ENCODE data around the gene LRRC75B. TPM values are rescaled to one million over a fixed set of nuclear protein-coding genes. Genes with fewer than 3 reads are reported as not detected.

LRRC75B gene
- total RNA-seq, 1 experiment from 2014 or later: 18.1 TPM

GRCh38 chr22:24584166-24584790 lies 8.6 kb downstream of the LRRC75B start:
- peak overlapping the region; percentile 18 to 80 (median 65); a peak in 4 of 7 replicates for H3K27ac Mint-ChIP-seq
- H3K9ac ChIP-seq (ENCODE audit: extremely low read depth, insufficient read length, low read length): no peak overlapping the region

More at GRCh38 chr22:24584166-24584790, 8.6 kb downstream of the LRRC75B start:
- H2BK120ac ChIP-seq (ENCODE audit: low read depth, low read length, poor library complexity, severe bottlenecking): no peak overlapping the region
- H3K4me2 ChIP-seq (ENCODE audit: insufficient read depth, insufficient read length, low read length): no peak overlapping the region
- H4K91ac ChIP-seq (ENCODE audit: insufficient read length, low read depth, low read length): no peak overlapping the region
- no peak overlapping the region for H3K18ac ChIP-seq (ENCODE audit: insufficient read length, low read depth, low read length)
- DNase-seq: no peak
- no peak overlapping the region for H4K8ac ChIP-seq (replicated peaks; ENCODE audit: insufficient read length, low read depth, low read length)
- no peak overlapping the region for H2AK5ac ChIP-seq (ENCODE audit: insufficient read length, low read length)
- TF ChIP-seq CTCF (conservative IDR thresholded peaks at IDR 0.05): no peak
- H3K4ac ChIP-seq (ENCODE audit: low read depth, low read length): no peak overlapping the region
- H2BK20ac ChIP-seq (ENCODE audit: low read depth, low read length, poor library complexity, severe bottlenecking): no peak overlapping the region
- H2BK15ac ChIP-seq (ENCODE audit: low read depth, low read length): no peak overlapping the region
- no peaks in the 10 kb centered on the region for H3K79me2 ChIP-seq (ENCODE audit: insufficient read depth, low read length)
- no peak overlapping the region for H4K5ac ChIP-seq (ENCODE audit: insufficient read length, low read depth, low read length)
- H3K23ac ChIP-seq (ENCODE audit: insufficient read length, low read depth, low read length): no peak overlapping the region
- Mint-ChIP-seq H3K4me1 (peaks cover 0 to 2% of the 10 kb centered on the region in 2 experiments; a peak in 1 of 4 replicates), H3K9me3 (no peaks in the 10 kb centered on the region), H3K27me3 (ENCODE audit: low read depth) (no peaks in the 10 kb centered on the region; the same call in 1 of the 2 replicates), H3K4me3 (no peak overlapping the region; a peak in 1 of 5 replicates), H3K36me3 (ENCODE audit: insufficient read depth in 1 of 3, low read depth in 3 of 3) (peaks cover 0 to 8% (median 7%) of the 10 kb centered on the region in 3 experiments; a peak in 3 of 7 replicates)
- H3K79me1 ChIP-seq (ENCODE audit: insufficient read depth, low read depth, low read length, poor library complexity, severe bottlenecking): no peaks in the 10 kb centered on the region
- H2AFZ ChIP-seq (ENCODE audit: low read length): no peak overlapping the region
- no peak overlapping the region for H3K56ac ChIP-seq (ENCODE audit: insufficient read length, low read depth, low read length)
- no peak overlapping the region for H2BK5ac ChIP-seq (ENCODE audit: insufficient read length, low read length)
- no peaks in the 10 kb centered on the region for H3K27me3 ChIP-seq (ENCODE audit: insufficient read depth, low read length)
- H2BK12ac ChIP-seq (ENCODE audit: insufficient read length, low read depth, low read length): no peak overlapping the region
- no peak overlapping the region for H3K27ac ChIP-seq (ENCODE audit: insufficient read length, low read depth, low read length)
- H3K4me1 ChIP-seq (ENCODE audit: insufficient read depth, low read length): no peaks in the 10 kb centered on the region
- H3T11ph ChIP-seq (ENCODE audit: low read length): no peak overlapping the region
- H3K14ac ChIP-seq (ENCODE audit: insufficient read depth, low read length): no peak overlapping the region
- WGBS (ENCODE audit: extremely low coverage, insufficient read length, low lambda C conversion rate): no CpG with 5 or more reads among the region's 5 CpGs
- H3K23me2 ChIP-seq (ENCODE audit: insufficient read length, low read depth, low read length, poor library complexity, severe bottlenecking): no peaks in the 10 kb centered on the region
- no peaks in the 10 kb centered on the region for H3K9me3 ChIP-seq (ENCODE audit: control insufficient read depth, low read depth, low read length)
- H4K20me1 ChIP-seq (ENCODE audit: control insufficient read depth, insufficient read depth, insufficient read length): no peaks in the 10 kb centered on the region

Data from H9 (cell line).